ENCODE results near the gene ARL10. TPM values are rescaled to one million over a fixed set of nuclear protein-coding genes. Genes with fewer than 3 reads are reported as not detected.

Gene ARL10
- total RNA-seq, 4 donors from 2014 or later = 1.1 to 4.9 (median 2.6) TPM

DNA sequence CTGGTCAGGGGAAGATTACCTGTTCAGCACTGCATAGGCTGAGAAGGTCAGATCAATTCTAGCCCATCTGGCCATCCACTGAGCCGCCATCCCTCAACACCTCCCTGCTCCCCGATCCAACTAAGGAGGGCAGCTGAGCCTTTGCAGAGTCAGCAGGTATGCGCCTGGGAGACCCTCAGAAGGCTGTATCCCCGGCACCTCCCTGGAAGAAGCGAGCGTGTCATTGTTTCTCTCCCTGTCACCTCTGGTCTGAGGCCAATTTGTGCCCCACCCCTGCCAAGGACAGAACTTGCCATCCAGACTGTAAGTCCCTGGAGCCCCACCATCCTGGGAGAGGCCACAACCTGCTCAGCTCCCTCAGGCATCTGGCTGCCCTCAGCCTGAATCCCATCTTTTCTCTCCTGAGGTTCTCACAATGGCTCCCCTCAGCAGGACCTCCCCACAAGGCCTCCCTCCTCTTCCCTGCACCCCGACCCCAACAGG lies 48.5 kb downstream of the ARL10 start:
- DNase-seq = no peak
- Histone ChIP-seq H3K4me1 (peaks cover 8 to 57% (median 40%) of the 10 kb centered on the region in 4 donors), H3K36me3 (no peaks in the 10 kb centered on the region), H3K27me3 (no peaks in the 10 kb centered on the region), H3K27ac (peak overlapping the region; percentile 30 to 97 (median 70)), H3K4me3 (no peak overlapping the region), H3K9me3 (no peaks in the 10 kb centered on the region)
- TF ChIP-seq EP300 (IDR thresholded peaks at IDR 0.05; ENCODE audit: low read depth) = no peak
- no peak for TF ChIP-seq POLR2A (IDR thresholded peaks at IDR 0.05)
- TF ChIP-seq POLR2AphosphoS5 (IDR thresholded peaks at IDR 0.05) = no peak
- intact Hi-C loops (cut with DNase I; ENCODE audit: low total_unique reads) = no loop called here
- in situ Hi-C loops (cut with MboI; ENCODE audit: low pct_ligation_motif_present in 1 of 4, low pct_unique_long_range_greater_than_20kb in 1 of 4, low sequenced_read_pairs in 3 of 4) = loop anchor here in 2 of 4 donors (10.0 to 25.0 kb wide), 2 partner anchors 161 to 174 kb away; no protein-coding TSS in a partner anchor
- WGBS, 2 donors (ENCODE audit: low coverage in 1 of 2) = 81% methylated on average over 7 of the region's 7 CpGs; no CpG with 5 or more reads in 1 of the 2 donors

DNA sequence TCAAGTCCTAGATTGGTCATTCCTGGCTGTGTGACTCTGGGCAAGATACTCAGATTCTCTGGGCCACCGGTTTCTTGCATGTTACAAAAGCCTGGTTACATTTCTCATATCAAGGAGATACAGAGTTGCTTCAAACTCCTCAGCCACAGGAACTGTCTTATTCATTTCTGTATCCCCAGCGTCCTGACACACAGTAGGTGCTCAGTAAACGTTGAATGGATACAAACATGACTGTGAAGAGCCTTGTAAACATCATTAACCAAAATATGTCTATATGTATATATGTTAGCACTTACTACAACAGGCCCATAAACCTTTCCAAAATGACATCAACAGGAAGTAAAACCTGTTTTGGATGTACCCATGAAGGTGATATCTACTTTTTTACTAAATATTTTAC lies 49.4 kb downstream of the ARL10 start:
- Histone ChIP-seq H3K36me3 (no peaks in the 10 kb centered on the region), H3K4me3 (peak overlapping the region in 2 of 4 donors; percentile 80 to 84), H3K9me3 (no peaks in the 10 kb centered on the region), H3K27ac (peak overlapping the region; percentile 93 to 97 (median 94)), H3K4me1 (peaks cover 8 to 57% (median 40%) of the 10 kb centered on the region in 4 donors), H3K27me3 (no peaks in the 10 kb centered on the region)
- in situ Hi-C loops (cut with MboI; ENCODE audit: low pct_ligation_motif_present in 1 of 4, low pct_unique_long_range_greater_than_20kb in 1 of 4, low sequenced_read_pairs in 3 of 4) (loop anchor here in 2 of 4 donors (10.0 to 25.0 kb wide), 2 partner anchors 160 to 173 kb away; no protein-coding TSS in a partner anchor), intact Hi-C loops (cut with DNase I; ENCODE audit: low total_unique reads) (no loop called here)
- no peak for DNase-seq
- WGBS, 2 donors (ENCODE audit: low coverage in 1 of 2) = 61 to 86% methylated on average over 1 to 3 of the region's 3 CpGs
- TF ChIP-seq EP300 (IDR thresholded peaks at IDR 0.05; ENCODE audit: low read depth) (no peak), POLR2A (IDR thresholded peaks at IDR 0.05) (no peak), POLR2AphosphoS5 (IDR thresholded peaks at IDR 0.05) (no peak)
- TF ChIP-seq, protein P1, sequence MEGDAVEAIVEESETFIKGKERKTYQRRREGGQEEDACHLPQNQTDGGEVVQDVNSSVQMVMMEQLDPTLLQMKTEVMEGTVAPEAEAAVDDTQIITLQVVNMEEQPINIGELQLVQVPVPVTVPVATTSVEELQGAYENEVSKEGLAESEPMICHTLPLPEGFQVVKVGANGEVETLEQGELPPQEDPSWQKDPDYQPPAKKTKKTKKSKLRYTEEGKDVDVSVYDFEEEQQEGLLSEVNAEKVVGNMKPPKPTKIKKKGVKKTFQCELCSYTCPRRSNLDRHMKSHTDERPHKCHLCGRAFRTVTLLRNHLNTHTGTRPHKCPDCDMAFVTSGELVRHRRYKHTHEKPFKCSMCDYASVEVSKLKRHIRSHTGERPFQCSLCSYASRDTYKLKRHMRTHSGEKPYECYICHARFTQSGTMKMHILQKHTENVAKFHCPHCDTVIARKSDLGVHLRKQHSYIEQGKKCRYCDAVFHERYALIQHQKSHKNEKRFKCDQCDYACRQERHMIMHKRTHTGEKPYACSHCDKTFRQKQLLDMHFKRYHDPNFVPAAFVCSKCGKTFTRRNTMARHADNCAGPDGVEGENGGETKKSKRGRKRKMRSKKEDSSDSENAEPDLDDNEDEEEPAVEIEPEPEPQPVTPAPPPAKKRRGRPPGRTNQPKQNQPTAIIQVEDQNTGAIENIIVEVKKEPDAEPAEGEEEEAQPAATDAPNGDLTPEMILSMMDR (IDR thresholded peaks at IDR 0.05) = no peak

DNA sequence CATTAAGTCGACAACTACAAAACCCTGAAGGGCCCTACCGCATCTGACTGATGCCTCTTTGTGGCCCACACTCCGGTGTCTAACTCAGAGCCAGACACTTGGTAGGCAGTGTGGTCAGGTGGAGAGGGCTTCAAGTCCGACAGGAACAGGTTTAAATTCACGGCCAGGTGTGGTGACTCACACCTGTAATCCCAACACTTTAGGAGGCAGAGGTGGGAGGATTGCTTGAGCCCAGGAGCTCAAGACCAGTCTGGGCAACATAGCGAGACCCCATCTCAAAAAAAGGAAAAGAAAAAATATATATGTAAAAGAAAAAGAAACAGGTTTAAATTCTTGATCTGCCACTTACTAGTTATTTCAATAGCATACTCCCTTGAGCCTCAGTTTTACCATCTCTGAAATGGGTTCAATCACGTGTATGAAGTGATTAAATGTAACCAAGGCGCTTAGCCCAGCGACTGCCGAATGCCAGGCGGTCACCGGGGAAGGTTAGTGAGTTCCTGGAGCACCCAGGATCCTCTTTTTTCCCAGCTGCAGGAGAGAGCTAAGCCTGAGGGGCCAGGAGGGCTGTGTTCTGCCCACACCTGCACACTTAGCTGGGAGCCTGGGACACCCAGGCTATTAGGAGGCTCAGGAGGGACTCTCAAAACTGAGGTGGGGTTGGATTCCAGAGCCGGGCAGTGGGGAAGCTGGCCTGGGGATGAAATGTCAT lies 50.1 kb downstream of the ARL10 start:
- TF ChIP-seq, protein P1 (IDR thresholded peaks at IDR 0.05) = no peak
- TF ChIP-seq POLR2AphosphoS5 (IDR thresholded peaks at IDR 0.05) (no peak), POLR2A (IDR thresholded peaks at IDR 0.05) (no peak), EP300 (IDR thresholded peaks at IDR 0.05; ENCODE audit: low read depth) (no peak)
- no peaks in the 10 kb centered on the region for H3K9me3 ChIP-seq
- H3K4me3 ChIP-seq = peak overlapping the region; percentile 80 to 98 (median 88)
- DNase-seq = no peak
- H3K36me3 ChIP-seq = no peaks in the 10 kb centered on the region
- peak overlapping the region; percentile 93 to 97 (median 94) for H3K27ac ChIP-seq
- 59 to 64% methylated on average over 7 to 13 of the region's 13 CpGs for WGBS, 2 donors (ENCODE audit: low coverage in 1 of 2)
- in situ Hi-C loops (cut with MboI; ENCODE audit: low pct_ligation_motif_present in 1 of 4, low pct_unique_long_range_greater_than_20kb in 1 of 4, low sequenced_read_pairs in 3 of 4) (loop anchor here in 2 of 4 donors (10.0 to 25.0 kb wide), 2 partner anchors 159 to 172 kb away; no protein-coding TSS in a partner anchor), intact Hi-C loops (cut with DNase I; ENCODE audit: low total_unique reads) (no loop called here)
- peaks cover 8 to 57% (median 40%) of the 10 kb centered on the region in 4 donors for H3K4me1 ChIP-seq
- H3K27me3 ChIP-seq = no peaks in the 10 kb centered on the region

DNA sequence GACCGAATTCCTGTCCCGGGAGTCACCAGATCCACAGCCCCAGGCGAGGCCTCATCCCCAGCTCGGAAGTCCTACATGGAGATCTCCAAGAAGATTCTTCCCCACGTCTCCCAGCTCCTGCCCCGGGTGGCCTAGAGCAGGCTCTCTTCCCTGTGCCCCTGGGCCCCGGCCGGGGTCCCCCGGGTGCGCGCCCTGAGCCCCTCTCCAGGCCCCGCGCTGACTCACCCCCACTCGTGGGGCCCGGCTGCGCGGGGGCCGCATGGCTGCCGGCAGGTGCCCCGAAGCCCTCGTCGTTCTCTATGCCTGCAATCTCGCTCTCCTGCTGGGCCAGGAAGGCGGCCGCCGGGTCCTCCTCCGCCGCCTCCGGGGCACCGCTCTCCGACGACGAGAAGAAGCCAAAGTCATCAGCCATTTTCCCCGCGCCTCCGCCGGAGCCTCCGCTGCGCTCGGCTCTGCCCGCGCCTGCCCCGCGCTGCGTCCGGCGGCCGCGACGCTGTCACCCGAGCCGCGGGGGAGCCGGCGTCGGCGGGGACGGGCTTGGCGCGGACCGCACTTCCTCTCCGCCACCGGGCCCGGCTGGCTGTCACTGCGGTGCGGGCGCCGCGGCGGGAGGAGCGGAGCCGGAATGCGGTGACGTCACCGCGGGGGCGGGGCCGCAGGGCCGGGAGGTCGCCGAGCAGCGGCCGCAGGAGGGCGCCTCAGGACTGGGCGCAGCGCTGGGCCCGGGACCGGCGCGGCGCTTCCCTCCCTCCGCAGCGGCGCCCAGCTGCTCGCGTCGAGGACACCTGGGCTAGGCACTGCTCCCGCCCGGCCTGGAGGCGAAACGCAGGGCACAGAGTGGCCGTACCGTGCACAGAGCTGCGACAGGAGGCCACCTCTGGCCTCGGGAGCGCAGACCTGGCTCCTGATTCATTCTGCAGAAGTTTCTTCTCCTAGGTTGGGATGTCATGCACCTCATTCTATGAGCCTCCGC lies 51.0 kb downstream of the ARL10 start, which contains the start of gene CLTB:
Gene CLTB, minus strand, starts transcription at position 588 of the 973 bp plus-strand sequence. Its CDS starts 176 bp downstream, at position 412.
- TF ChIP-seq, protein P1 (IDR thresholded peaks at IDR 0.05) = peak; percentile 41 to 78 (median 61)
- TF ChIP-seq EP300 (IDR thresholded peaks at IDR 0.05; ENCODE audit: low read depth) = no peak
- peak; percentile 42 for TF ChIP-seq POLR2A (IDR thresholded peaks at IDR 0.05)
- peak; percentile 73 to 96 (median 95) for TF ChIP-seq POLR2AphosphoS5 (IDR thresholded peaks at IDR 0.05)
- intact Hi-C loops (cut with DNase I; ENCODE audit: low total_unique reads) (no loop called here), in situ Hi-C loops (cut with MboI; ENCODE audit: low pct_ligation_motif_present in 1 of 4, low pct_unique_long_range_greater_than_20kb in 1 of 4, low sequenced_read_pairs in 3 of 4) (loop anchor here in 2 of 4 donors (10.0 to 25.0 kb wide), 2 partner anchors 159 to 171 kb away; no protein-coding TSS in a partner anchor)
- H3K27ac ChIP-seq = peak within 1 kb of the TSS; percentile 93 to 97 (median 94)
- H3K9me3 ChIP-seq = no peaks in the 10 kb centered on the region
- H3K27me3 ChIP-seq = no peaks in the 10 kb centered on the region
- peaks cover 8 to 51% (median 40%) of the 10 kb centered on the region in 4 donors for H3K4me1 ChIP-seq
- DNase-seq = peak; percentile 95
- H3K36me3 ChIP-seq = no peaks in the 10 kb centered on the region
- WGBS, 2 donors (ENCODE audit: low coverage in 1 of 2) = 2 to 71% methylated on average over 1 to 74 of the region's 107 CpGs
- peak within 1 kb of the TSS; percentile 80 to 98 (median 88) for H3K4me3 ChIP-seq
